Head of caudate nucleus (tissue), 42 donors: ENCODE measurements around the gene VEZT.
"Not testable (repeated sequence)": the region's sequence is repeated elsewhere in the genome, so short reads cannot be mapped to it uniquely, and the experiment has no call there.

ENCODE experiments used
- DNase-seq, 42 donors: peaks; one replicate each; pipeline versions ENCODE4 v3.0.0 to v3.0.0-alpha.2; 2020 to 2021; ENCODE audit warnings: mixed read lengths in 7 of 42
- intact Hi-C: fragments of 100-400 bp; cut with DNase I; formaldehyde crosslinking; loops from one replicate; pipeline ENCODE4 v1.15.0; 2022

The VEZT gene

DNA sequence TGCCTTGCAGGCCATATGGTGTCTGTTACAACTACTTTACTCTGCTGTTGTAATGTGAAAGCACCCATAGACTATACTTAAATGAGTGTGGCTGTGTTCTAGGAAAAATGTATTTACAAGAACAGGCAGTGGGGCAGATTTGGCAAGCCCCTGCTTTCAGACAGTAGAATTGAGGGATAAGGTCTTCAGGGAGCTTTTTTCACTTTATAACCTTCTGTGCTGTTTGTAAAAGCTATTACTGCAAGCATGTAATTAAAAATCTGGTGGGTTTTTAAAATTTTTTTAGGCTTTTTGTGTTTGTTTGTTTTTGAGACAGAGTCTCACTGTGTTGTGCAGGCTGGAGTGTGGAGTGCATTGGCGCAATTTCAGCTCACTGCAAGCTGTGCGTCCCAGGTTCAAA is 73.9 kb downstream of the VEZT start:
- intact Hi-C loops, result no loop called here
- DNase-seq, result no peak

DNA sequence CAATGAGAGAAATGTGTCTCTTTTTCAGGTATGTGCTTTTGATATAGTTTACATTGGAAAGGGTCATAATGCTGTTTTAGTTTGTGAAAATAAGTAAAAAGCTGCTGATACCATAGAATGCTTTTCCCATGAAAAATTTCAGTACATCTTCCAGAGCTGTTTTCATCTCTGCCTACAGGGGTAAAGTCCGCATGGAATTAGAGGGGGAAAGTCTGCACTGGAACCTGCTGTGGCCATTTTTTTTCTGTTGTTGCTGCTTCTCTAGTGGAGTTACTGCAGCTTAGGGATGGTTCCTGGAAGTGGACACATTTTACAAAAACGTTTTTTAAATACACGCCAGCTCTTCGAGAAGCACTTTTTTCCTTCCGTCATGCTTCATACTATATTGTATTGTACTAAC is 81.3 kb downstream of the VEZT start:
- intact Hi-C loops, result no loop called here

DNA sequence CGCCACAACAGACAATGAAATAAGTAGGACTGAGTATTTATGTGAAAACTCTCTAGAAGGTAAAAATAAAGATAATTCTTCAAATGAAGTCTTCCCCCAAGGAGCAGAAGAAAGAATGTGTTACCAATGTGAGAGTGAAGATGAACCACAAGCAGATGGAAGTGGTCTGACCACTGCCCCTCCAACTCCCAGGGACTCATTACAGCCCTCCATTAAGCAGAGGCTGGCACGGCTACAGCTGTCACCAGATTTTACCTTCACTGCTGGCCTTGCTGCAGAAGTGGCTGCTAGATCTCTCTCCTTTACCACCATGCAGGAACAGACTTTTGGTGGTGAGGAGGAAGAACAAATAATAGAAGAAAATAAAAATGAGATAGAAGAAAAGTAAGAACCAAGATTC is 82.7 kb downstream of the VEZT start:
- intact Hi-C loops, result no loop called here
- no peak for DNase-seq

More for the DNA sequence above, 81.3 kb downstream of the VEZT start:
- DNase-seq, result no peak

DNA sequence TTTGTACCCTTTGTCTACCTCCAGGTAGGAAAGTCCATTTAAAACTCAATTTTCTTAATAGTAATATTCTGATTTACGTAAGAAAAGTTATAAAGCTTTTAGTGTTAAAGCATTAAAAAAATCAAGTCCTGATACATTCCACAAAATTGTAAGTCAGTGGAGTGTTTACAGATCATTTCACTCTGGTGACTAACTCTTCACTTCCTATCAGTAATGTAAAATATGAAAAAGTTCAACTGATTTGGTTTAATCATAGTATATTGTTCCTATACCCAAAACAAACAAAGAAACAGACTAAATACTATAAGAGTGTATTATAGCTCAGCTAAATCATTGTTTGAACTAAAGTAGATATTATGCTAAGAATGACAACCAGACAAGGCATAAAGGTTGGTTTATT is 85.9 kb downstream of the VEZT start:
- intact Hi-C loops, result no loop called here
- DNase-seq, result no peak

DNA sequence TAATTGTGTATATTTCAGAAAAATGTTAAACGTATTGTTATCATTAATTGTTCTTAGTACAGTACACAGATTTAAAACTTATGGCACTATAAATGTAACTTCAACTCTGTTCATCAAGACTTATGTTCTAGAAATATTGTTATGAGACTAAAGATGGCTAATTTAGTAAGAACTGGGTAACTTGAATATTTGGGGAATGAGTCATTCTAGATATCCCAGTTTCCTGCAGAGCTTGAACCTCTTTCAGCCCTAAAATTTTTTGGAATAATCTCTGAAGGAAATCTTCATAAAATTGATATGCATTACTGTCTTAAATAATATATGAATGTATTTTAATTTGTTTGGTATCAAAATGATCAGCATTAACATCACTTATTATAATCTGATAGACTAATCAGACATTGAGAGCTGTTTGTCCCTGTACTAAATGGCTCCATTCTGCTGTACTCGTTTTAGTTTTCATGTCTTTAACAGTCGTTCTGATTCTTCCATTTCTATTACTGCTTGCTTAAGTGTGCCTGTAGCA is 87.1 kb downstream of the VEZT start:
- DNase-seq, result no peak
- intact Hi-C loops, result no loop called here

DNA sequence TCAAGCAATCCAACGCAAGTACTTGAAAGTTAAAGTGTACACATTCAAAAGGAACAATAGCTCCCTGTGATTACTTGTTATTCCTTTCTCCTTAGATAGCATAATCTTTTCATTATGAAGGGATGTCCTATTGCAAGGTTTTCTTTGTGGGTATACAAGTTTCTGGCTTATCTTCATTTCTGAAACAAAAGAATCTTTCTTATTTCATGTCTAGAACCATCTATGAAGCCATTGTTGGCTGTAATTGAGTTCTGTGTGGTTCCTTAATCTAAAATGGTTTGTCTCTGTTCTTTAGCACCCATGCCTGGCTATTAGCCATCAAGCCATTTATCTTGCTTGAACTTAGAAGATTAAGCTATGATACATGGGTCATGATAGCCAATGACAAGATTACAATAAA is 95.0 kb downstream of the VEZT start:
- intact Hi-C loops, result no loop called here

DNA sequence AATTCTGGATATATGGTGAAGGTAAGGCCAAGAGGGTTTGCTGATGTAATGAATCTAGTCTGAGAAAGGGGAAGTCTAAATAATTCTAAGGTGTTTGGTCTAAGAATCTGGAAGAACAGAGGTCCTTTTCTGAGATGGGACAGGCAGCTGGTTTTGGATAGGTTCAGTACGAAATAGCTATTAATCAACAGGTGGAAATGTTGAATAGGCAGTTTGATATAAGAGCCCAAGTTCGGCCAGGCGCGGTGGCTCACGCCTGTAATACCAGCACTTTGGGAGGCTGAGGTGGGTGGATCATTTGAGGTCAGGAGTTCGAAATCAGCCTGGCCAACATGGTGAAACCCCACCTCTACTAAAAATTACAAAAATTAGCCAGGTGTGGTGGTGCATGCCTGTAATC is 97.1 kb downstream of the VEZT start:
- DNase-seq, intact Hi-C loops: not testable (repeated sequence)

More for the DNA sequence above, 95.0 kb downstream of the VEZT start:
- no peak for DNase-seq

DNA sequence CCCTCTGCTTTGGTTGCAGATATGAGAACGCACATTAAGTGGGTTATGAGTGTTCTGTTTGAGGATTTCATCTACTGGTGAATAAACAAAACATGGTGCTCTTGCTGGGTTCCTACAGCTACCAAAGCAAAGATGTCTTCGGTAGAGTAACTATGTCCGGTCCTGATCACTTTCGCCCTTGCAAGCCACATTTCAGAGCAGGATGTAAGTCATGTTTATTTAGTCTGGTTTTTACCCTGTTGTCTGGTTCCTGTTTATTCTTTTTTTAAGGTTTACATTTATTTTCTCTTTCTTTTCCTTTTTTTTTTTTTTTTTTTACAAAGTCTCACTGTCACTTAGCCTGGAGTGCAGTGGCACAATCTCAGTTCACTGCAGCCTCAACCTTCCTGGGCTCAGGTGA is 99.2 kb downstream of the VEZT start:
- intact Hi-C loops, result no loop called here

DNA sequence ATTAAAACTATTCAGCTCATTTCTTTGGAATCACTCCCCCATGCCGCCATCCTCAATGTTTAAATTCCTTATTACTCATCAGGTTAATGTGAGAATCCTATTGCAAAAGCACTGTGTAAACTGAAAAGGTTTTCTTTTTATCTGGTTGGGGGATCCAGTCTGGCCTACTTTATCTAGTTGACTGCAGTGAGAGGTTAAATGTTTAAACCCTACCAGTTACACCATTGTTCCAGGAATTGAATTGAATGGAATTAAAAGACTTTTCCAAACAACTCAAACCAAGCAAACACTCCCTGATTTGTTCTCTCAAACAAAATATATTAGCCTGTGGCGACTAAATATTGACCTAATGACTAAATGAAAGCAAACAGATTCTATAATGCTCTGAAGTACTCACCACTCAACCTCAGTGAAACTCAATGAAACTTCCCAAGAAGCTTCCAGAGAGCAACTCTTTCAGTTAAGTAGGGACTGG is 100.5 kb downstream of the VEZT start:
- no peak for DNase-seq
- intact Hi-C loops, result no loop called here

More for the DNA sequence above, 99.2 kb downstream of the VEZT start:
- no peak for DNase-seq

DNA sequence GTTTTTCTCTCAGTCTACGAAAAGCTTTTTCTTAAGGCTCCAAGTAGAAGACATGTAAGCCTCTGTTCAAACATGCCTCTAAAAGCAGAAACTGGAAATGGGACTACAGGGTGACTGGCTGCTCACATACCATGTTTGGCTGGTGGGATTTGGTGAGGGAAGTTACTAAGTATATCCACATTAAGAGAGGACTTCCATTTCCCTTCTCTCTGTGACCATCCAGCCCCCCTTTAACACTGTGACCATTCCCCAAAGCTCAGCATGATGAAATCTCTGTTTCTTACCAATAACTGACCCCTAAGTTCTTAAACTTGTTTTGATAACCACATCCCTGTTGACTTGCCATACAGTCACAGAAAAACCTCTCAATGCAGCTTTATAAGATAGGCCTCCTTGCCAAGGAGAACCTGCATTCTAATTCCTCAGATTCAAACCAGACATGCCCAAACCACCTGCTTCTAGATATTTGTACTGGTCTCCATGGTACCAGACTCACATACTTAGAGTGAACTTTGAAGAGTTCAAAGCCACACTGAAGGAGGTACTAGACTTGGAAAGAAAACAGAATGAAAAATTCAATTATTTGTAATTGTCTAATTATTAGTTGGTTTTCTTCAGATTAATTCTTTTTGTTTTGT is 102.2 kb downstream of the VEZT start:
- no peak for DNase-seq
- intact Hi-C loops, result no loop called here

DNA sequence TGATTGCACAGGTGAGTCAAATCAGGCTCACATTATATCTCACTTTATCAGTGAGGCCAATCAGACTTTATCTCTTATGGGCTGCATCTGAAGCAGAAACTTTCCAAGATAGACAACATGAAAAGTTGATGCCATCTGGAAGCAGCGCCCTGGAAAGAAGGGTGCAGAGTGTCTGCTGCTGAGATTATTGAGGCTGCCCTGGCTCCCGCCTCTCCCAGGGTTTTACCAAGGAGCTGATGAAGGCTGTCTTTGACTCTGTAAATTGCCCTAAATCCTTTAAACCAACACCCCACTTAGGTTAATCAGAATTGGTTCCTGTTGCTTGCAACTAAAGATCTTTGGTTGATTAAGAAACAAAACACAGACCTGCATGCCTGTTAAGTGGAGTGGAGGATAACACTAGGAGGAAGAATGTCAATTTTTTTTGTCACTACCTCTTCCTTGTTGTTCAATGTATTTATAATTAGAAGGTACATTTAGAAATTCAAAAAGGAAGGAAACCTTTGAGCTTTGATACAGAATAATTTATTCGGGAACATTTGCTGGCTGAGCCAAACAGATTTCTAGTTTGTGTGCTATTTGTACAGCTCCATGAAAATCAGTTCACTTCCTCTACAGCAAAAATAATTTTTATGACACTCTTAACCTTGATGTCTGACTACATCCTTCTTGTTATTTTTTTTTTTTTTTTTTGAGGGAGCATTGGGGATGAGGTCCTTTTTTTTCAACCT is 104.1 kb downstream of the VEZT start:
- DNase-seq, result no peak
- intact Hi-C loops, result no loop called here

DNA sequence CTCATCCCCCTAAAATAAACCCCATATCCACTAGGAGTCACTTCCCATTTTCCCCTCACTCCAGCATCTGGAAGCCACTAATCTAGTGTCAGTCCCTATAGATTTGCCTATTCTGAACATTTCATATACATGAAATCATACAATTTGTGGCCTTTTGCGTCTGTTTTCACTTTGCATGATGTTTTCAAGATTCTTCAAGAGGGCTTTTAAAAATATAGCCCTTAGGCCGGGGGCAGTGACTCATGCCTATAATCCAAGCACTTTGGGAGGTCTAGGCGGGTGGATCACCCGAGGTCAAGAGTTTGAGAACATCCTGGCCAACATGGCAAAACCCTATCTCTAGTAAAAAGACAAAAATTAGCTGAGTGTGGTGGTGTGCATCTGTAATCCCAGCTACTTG is 104.7 kb downstream of the VEZT start:
- no peak for DNase-seq
- intact Hi-C loops, result no loop called here

DNA sequence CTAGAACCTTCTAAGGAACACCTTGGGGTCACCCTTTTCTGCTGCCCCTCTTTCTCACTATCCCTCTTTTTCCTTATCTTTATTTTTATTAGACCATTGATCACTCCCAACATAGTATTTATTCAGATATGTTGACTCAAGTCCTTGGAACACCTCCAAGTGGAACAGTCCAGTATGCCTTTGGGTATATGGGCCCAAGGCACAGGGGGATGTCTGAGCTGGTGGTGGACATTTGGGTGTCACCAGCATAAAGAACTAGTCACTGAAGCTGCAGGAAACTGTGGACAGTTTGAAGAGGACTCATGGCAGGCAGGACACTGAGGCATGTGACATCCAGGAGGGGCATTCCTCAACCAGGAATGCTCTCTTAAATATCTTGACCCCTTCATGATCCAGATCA is 105.6 kb downstream of the VEZT start:
- intact Hi-C loops, result no loop called here
- DNase-seq, result no peak

DNA sequence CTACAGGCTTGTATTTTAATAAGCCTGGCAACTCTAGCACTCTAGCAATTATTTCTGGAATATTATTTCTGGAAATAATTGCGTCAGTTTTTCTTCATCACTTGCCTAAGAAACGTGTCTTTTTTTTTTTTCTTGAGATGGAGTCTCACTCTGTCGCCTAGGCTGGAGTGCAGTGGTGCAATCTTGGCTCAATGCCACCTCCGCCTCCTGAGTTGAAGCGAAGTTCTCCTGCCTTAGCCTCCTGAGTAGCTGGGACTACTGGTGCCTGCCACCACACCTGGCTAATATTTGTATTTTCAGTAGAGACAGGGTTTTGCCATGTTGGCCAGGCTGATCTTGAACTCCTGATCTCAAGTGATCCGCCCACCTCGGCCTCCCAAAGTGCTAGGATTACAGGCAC is 106.6 kb downstream of the VEZT start:
- DNase-seq, intact Hi-C loops: not testable (repeated sequence)

DNA sequence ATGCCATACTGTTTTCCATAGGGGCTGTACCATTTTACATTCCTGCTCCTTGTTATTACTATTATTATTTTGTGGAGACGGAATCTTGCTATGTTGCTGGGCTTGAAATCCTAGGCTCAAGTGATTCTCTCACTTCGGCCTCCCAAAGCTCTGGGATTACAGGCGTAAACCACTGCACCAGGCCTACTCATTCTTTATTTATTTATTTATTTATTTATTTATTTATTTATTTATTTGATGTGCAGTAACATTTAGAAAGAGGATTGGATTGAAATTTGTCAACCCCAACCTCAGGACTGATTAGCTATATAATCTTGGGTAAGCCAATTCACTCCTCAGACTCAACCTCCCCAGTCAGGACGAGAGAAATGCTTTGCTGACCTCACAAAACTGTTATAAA is 107.9 kb downstream of the VEZT start:
- intact Hi-C loops, result no loop called here
- DNase-seq, result no peak

DNA sequence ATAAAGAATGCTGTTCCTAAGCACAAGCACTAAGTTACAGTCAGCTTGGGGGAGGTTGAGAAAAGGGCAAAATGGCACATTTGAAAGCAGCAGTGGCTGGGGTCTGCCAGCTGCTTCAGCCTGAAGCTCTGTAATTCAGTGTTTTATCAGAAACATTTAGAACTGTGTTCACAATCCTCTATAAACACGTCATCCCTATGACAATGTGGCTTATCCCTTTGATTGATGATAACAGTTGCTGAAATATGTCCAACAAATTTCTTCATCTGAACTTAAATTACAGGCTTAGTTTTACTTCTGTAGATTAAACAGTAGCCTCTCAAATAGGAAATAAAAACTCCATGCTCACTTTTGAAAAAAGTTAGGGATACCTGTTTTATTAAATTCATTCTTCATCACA is 108.8 kb downstream of the VEZT start:
- DNase-seq, result no peak
- intact Hi-C loops, result no loop called here

DNA sequence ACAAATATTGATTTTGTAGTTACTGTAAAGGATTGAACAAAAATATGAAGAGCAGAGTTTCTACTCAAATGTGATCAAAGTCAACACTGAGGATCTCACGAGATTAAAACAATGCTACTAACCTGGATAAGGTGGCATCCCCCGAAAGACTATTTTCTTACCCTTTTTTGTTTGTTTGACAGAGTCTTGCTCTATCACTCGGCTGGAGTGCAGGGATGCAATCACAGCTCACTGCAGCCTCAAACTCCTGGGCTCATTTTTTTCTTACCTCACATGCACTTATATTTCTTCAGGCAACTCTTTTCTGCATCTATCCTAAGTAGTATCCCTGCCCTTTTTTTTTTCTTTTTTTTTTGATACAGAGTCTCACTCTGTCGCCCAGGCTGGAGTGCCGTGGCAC is 109.2 kb downstream of the VEZT start:
- no peak for DNase-seq
- intact Hi-C loops, result no loop called here

DNA sequence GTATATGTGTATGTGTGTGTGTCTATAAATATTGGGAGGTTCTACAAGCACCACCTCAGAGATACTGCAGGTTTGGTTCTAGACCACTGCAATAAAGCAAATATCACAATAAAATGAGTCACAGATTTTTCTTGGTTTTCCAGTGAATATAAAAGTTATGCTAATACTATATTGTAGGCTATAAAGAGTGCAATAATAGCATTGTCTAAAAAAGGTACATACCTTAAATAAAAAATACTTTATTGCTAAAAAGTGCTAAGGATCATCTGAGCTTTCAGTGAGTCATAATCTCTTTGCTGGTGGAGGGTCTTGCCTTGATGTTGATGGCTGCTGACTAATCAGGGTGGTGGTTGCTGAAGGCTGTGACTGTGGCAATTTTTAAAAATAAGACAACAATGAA is 111.1 kb downstream of the VEZT start:
- no peak for DNase-seq
- intact Hi-C loops, result no loop called here

DNA sequence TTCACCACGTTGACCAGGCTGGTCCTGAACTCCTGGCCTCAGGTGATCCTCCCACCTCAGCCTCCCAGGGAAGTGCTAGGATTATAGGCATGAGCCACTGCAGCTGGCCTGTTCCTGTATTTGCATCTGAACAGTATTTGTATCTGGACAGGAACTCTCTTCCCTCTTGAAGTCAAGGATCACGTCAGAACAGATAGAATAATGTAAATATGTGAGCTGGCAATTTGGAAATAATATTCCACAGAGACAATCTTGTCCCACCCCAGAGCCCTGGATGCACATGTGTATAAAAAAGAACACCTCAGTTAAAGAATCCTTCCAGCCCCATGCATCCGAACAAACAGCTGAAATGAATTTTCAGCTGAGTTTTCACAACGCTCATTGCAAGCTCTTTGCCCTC is 118.3 kb downstream of the VEZT start:
- DNase-seq, result peak in 1 of 42 donors; percentile 1
- intact Hi-C loops, result loop anchor here (5.0 to 10.0 kb wide), 2 partner anchors 219 to 791 kb away; no protein-coding TSS in a partner anchor

DNA sequence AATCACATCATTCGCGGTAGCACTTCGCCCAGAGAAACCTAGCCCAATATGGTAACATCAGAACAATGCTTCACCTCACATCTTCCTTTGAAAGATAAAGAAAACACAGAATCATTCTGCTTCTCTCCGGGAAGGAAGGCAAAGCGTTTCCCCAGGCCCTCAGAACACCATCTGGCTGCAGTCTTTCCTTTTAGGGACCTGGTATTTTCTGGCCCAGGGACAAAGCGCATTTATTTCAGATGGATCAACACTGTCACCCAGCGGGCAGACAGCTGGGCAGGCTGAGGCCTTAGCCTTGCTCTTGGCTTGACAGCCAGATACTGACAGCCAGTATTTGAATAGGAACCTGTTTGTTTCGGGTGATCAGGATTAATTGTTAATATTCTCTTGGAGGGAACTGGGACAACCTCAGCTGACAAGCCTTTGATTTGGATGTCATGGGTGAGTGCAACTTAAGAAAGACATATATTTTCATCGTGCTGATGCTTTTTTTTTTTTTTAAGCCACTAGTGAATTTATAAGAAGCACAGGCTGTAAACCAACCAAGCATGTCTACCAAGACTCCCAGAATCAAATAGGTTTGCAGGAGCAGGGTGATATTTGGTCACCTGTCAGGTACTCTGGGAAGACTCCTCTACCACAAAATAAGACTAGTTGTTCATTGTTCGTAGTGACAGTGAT is 118.9 kb downstream of the VEZT start:
- DNase-seq, result peak; percentile 9 to 86 (median 61)
- intact Hi-C loops, result loop anchor here (5.0 to 10.0 kb wide), 2 partner anchors 219 to 792 kb away; no protein-coding TSS in a partner anchor
